SU-DHL-6 (cell line): ENCODE data around the gene SRRM1.
"Not testable (repeated sequence)": the region's sequence is repeated elsewhere in the genome, so short reads cannot be mapped to it uniquely, and the experiment has no call there.

Source experiments
- EZH2phosphoT487 ChIP-seq: fragments of 200-600 bp; sonication (generic), shearing (Covaris generic); conservative IDR thresholded peaks from 2 replicates; pipeline ENCODE4 v1.6.1; 2018; ENCODE audit warnings: mild to moderate bottlenecking, antibody characterized with exemption, low read length, moderate library complexity, mixed read lengths
- TF ChIP-seq, protein P1 (sequence below): fragments of 200-600 bp; sonication (generic); IDR thresholded peaks from one replicate; pipeline ENCODE4 v1.5.1; 2017; ENCODE audit warnings: antibody characterized with exemption, mild to moderate bottlenecking, low read length, moderate library complexity; ENCODE audit not compliant: insufficient read depth, poor library complexity, severe bottlenecking

- TF ChIP-seq, protein P1, sequence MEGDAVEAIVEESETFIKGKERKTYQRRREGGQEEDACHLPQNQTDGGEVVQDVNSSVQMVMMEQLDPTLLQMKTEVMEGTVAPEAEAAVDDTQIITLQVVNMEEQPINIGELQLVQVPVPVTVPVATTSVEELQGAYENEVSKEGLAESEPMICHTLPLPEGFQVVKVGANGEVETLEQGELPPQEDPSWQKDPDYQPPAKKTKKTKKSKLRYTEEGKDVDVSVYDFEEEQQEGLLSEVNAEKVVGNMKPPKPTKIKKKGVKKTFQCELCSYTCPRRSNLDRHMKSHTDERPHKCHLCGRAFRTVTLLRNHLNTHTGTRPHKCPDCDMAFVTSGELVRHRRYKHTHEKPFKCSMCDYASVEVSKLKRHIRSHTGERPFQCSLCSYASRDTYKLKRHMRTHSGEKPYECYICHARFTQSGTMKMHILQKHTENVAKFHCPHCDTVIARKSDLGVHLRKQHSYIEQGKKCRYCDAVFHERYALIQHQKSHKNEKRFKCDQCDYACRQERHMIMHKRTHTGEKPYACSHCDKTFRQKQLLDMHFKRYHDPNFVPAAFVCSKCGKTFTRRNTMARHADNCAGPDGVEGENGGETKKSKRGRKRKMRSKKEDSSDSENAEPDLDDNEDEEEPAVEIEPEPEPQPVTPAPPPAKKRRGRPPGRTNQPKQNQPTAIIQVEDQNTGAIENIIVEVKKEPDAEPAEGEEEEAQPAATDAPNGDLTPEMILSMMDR, result not testable (repeated sequence)
- not testable (repeated sequence) for TF ChIP-seq EZH2phosphoT487
Measured at GRCh38 chr1:24706074-24706389, 62.9 kb downstream of the SRRM1 start.
